ENCODE measurements around the gene CDH23. TPM values are rescaled to one million over a fixed set of nuclear protein-coding genes. Genes with fewer than 3 reads are reported as not detected.

Gene CDH23
- total RNA-seq, 4 donors from 2014 or later: 13.8 to 20.1 (median 17.3) TPM

DNA sequence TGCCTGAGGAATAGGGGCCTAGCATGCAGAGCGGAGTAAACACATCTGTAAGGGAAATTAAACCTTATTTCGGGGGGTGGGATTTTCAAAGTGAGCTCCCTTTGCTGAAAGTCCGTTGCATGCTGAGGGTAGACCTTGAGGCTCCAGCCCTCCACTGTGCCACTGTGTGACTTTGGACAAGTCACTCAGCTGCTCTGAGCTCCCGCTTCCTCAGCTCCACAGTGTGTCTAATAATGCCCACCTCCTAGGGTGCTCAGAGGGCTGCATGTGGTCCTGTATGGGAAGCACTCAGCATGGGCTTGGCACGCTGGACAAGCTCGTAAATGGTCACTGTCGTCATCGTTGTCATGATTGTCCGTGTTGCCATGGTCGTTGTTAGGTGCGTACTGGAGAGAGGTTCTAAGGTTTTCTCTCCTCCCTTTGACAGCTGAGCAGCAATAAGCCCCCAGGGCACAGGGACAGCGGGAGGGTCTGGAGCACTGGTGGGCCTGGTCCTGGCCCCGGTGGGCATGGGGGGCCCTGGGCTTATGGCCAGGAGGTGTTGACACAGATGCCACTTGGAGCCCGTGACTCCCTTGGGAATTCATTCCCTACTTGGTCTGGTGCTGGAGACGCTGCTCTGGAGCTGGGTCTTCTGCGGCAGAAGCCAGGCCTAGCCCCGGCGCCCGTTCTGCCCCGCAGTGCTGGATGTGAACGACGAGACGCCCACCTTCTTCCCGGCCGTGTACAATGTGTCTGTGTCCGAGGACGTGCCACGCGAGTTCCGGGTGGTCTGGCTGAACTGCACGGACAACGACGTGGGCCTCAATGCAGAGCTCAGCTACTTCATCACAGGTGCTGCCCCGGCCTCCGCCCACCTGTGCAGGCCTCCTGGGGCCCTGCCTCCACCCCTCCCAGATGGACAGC lies 309.7 kb downstream of the CDH23 start:
- whole genome bisulfite sequencing, 2 donors: 85 to 86% methylated on average over 15 to 32 of the region's 35 CpGs
- DNase-seq (ENCODE audit: low spot score in 2 of 2): no peak
- Histone ChIP-seq H3K36me3 (no peaks in the 10 kb centered on the region), H3K27me3 (no peaks in the 10 kb centered on the region), H3K4me1 (peaks cover 0 to 29% (median 0%) of the 10 kb centered on the region in 4 donors), H3K9me3 (no peaks in the 10 kb centered on the region), H3K27ac (no peak overlapping the region), H3K4me3 (no peak overlapping the region)
- TF ChIP-seq EP300 (IDR thresholded peaks at IDR 0.05): no peak
- TF ChIP-seq CTCF (IDR thresholded peaks at IDR 0.05): no peak
- TF ChIP-seq POLR2A (IDR thresholded peaks at IDR 0.05): no peak

GRCh38 chr10:71707240-71707789 lies 310.6 kb downstream of the CDH23 start:
- H3K36me3 ChIP-seq: no peaks in the 10 kb centered on the region
- no peaks in the 10 kb centered on the region for H3K27me3 ChIP-seq
- 87 to 98% methylated on average over 5 of the region's 5 CpGs for WGBS, 2 donors
- H3K4me3 ChIP-seq: no peak overlapping the region
- TF ChIP-seq CTCF (IDR thresholded peaks at IDR 0.05): no peak
- TF ChIP-seq EP300 (IDR thresholded peaks at IDR 0.05): no peak
- no peak for TF ChIP-seq POLR2A (IDR thresholded peaks at IDR 0.05)
- no peak overlapping the region for H3K27ac ChIP-seq
- H3K9me3 ChIP-seq: no peaks in the 10 kb centered on the region
- peaks cover 0 to 37% (median 6%) of the 10 kb centered on the region in 4 donors for H3K4me1 ChIP-seq
- no peak for DNase-seq (ENCODE audit: low spot score in 2 of 2)

GRCh38 chr10:71708301-71708703 lies 311.6 kb downstream of the CDH23 start:
- Histone ChIP-seq H3K9me3 (no peaks in the 10 kb centered on the region), H3K27ac (peak overlapping the region in 1 of 4 donors; percentile 25), H3K4me3 (no peak overlapping the region), H3K27me3 (no peaks in the 10 kb centered on the region), H3K36me3 (no peaks in the 10 kb centered on the region), H3K4me1 (peaks cover 3 to 47% (median 14%) of the 10 kb centered on the region in 4 donors)
- WGBS, 2 donors: 17 to 19% methylated on average over 10 of the region's 10 CpGs
- peak in 1 of 2 donors; percentile 54 for DNase-seq (ENCODE audit: low spot score in 2 of 2)
- TF ChIP-seq CTCF (IDR thresholded peaks at IDR 0.05): peak; percentile 75 to 92 (median 90)
- TF ChIP-seq EP300 (IDR thresholded peaks at IDR 0.05): no peak

DNA sequence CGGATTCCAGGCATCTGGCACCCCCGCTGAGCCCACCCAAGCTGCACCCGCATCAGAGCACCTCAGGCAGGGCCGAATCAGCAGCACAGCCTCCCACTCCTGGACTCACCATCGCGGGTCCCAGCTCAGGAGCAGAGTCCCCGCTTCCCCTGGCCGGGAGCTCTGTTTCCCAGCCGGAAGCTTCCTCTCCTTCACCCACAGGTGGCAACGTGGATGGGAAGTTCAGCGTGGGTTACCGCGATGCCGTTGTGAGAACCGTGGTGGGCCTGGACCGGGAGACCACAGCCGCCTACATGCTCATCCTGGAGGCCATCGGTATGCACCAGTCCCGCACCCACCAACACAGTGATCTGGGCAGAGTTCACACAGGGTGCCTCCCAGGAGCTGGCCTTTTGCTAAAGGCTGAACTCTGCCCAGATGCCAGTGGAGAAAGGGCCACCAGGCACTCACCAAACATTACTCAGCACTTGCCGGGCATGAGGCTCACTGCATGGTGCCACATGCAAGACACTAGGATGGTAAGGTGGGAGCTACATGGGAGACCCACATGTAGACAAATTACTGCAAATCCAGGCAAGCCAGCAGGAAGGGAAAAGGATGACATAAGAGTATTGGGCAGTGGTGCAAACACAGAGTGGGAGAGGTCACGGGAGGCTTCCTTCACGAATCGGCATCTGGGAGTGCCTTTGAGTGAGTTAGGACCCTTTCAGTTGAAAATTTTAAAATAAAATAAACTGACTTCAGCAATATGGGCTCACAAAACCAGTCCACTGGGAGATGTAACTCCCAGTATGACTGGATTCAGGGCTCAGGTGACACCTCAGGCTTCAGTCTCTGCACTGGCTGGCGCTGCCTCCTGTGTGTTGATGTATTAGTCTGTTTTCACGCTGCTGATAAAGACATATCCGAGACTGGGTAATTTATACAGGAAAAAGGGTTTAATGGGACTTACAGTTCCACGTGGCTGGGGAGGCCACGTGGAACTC lies 312.5 kb downstream of the CDH23 start:
- TF ChIP-seq CTCF (IDR thresholded peaks at IDR 0.05) (no peak), POLR2A (IDR thresholded peaks at IDR 0.05) (no peak), EP300 (IDR thresholded peaks at IDR 0.05) (no peak)
- Histone ChIP-seq H3K36me3 (no peaks in the 10 kb centered on the region), H3K27ac (peak overlapping the region in 2 of 4 donors; percentile 6 to 25), H3K4me1 (peaks cover 8 to 56% (median 22%) of the 10 kb centered on the region in 4 donors), H3K4me3 (no peak overlapping the region), H3K9me3 (no peaks in the 10 kb centered on the region), H3K27me3 (no peaks in the 10 kb centered on the region)
- WGBS, 2 donors: 73 to 76% methylated on average over 28 of the region's 28 CpGs
- DNase-seq (ENCODE audit: low spot score in 2 of 2): no peak
